HG03342 (cell line): ENCODE measurements around the gene MRGPRF.

Experiments
- ATAC-seq: cut with Tn5 transposase; IDR thresholded peaks from one replicate; pipeline ENCODE4 v1.9.1; 2021; ENCODE audit warnings: mild to moderate bottlenecking, moderate library complexity; ENCODE audit not compliant: unreplicated experiment

Gene MRGPRF, protein sequence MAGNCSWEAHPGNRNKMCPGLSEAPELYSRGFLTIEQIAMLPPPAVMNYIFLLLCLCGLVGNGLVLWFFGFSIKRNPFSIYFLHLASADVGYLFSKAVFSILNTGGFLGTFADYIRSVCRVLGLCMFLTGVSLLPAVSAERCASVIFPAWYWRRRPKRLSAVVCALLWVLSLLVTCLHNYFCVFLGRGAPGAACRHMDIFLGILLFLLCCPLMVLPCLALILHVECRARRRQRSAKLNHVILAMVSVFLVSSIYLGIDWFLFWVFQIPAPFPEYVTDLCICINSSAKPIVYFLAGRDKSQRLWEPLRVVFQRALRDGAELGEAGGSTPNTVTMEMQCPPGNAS

DNA sequence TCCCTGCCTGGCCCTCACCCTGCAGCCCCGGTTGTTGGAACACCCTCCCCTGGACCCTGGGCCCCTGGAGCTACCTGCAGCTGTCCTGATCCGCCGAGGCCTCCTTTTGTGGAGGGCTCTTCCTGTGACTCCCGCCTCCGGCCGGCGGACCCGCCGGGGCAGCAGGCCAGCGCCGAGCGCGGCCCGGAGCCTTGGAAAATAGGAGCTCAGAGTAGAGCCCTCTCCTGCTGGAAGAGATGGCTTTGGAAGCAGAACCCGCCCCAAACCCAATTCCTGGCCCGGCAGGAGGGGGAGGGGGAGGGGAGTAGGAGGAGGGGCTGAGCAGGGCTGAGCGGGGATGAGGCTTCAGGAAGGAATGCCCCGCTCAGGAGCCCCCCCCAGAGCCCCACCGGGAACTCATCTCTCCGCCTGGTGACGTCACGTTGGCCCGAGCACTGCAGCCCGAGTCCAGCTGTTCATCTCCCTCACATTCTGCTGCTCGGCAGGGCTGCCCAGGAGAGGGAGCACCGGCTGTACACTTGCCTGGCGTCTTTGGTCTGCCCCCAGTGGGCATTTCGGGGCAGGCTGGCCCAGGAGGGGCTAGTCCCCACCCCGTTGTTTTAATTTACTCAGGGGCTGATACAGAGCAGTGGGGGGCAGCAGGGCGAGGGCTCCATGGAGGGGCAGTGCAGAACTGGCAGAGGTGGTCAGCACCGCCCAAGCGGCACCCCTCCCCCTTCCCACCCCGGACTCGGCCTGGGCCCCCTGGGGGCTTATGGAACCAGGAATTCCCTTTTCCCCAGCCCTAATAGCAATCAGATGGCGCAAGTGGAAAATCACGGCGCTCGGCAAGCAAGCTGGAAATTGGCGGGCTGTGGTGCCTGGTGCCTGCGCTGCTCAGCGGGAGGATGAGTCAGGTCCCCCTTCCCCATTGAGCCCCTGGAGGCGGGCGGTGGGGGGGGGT is at the start of gene MRGPRF:
MRGPRF (minus strand) TSS at position 238 of the 943 bp plus-strand sequence. CDS start 3,345 bp downstream, outside the sequence.
- ATAC-seq = no peak

DNA sequence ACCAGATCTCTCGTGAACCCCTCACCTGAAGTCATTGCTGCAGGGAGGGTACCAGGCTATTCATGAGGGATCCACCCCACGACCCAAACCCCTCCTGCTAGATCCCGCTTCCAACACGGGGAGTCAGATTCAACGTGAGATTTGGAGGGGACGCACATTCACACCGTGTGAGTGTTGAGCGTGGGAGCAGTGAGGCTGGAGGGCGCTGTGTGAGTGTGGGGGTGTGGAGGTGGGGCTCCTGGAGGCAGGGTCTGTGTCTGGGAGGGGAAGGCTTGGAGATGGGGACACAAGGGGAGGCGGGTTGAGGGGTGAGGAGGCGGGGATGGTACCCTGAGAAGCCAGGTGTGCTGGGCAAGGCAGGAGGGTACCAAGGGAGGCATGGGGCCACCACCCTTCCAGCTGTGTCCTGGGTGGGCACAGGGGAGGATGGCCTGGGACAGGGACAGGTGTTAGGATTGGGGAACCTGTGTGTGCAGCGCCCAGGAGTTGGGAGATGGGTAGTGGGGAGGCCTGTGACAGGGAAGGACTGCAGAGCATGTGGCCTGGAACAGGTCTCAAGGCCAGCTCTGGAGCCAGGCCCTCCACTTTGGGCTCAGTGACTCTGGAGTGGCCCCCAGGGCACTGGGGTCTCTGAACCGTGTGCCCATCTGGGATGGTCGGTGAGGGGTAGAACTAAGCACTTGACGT is 49.3 kb upstream of the MRGPRF start:
- ATAC-seq = no peak

DNA sequence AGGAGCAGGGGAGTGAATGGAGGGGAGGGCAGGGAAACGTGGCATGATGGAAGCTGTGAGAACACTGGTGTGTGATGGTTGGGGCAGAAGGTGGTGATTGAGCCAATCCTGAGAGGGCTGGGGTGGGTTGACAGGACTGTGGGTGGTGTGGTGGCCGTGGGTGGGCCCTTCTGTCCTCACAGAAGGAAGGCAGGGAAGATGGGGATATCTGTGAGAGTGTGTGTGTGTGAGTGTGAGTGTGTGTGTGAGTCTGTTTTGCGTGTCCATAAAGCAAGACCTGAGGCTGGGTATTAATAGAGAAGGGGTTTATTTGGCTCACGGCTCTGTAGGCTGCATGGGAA is 48.6 kb upstream of the MRGPRF start:
- ATAC-seq = no peak

DNA sequence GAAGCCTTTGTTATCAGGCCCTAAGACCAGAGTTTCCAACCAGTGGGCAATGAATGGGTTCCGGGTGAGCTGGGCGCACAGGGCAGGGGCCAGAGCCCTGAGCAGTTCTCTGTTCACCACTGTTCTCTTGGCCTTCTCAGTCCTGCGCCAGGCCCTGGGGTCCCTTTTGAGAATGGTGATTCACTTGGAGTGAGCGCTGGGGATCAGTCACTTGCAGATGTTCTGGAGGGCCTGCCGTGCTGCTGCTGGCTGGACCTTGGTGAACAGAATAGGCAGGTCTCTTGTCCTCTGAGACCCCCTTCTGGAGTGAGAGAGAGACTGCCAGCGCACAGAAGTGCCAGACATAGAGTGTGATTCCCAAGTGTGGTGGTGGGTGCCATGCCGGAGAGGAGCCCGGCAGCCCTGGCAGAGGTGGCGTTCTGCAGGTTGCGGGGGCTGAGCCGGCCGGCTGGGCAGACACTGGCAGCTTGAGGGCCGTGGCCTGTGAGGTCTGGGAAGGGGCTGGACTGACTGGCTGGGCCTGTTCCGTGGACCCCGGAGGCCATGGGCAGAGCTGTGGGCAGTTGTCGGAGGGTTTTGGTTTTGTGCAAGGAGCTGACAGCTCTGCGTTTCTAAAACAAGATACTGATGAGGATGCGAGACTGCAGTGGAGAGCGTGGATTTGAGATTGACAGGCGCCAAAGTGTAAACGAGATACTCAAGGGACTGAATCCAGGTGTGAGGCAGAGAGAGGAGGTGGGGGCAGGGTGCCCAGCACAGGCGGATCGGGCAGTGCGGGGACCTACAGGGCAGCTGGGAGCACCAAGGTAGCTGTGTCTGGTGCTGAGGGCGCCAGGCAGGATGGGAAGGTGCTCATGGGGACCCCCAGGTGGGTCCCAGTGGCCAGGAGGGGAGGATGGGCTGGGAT is 48.0 kb upstream of the MRGPRF start:
- ATAC-seq = no peak

DNA sequence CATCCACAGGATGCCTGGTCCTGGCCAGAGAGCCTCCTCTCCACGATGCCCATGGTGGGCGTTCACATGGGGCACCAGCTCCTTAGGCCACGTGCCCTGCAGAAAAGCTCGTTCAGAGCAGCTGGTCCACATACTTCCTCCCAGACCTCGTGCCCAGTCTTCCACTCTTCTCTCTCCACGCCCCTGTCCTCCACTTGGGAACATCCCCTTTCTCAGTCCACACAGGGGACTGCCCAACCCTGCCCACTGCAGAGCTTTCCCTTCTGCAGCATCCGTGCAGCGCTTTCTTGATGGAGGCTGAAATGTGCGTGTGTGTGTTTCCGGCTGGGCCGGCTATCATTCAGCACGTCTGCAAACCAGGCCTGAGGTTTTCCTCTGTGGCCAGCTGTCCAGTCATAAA is 46.9 kb upstream of the MRGPRF start:
- ATAC-seq = no peak

DNA sequence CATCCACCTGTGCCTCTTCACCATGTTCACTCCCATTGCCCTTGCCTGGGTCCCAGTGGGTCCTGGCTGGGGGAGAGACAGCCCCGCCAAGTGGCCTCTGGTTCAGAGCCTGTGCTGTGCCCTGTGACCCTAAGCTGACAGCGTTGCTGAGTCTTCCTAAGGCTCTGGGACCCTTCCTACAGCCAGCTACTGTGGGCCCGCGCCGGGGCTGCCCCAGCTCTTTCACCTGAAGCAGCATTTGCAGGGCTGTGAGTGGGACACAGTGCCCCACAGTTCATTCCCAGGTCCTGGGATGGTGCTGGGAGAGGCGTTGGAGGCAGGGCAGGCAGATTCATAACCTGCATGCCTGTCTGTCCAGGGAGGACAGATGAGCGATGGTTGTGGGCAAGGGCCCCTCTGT is 46.4 kb upstream of the MRGPRF start:
- no peak for ATAC-seq

DNA sequence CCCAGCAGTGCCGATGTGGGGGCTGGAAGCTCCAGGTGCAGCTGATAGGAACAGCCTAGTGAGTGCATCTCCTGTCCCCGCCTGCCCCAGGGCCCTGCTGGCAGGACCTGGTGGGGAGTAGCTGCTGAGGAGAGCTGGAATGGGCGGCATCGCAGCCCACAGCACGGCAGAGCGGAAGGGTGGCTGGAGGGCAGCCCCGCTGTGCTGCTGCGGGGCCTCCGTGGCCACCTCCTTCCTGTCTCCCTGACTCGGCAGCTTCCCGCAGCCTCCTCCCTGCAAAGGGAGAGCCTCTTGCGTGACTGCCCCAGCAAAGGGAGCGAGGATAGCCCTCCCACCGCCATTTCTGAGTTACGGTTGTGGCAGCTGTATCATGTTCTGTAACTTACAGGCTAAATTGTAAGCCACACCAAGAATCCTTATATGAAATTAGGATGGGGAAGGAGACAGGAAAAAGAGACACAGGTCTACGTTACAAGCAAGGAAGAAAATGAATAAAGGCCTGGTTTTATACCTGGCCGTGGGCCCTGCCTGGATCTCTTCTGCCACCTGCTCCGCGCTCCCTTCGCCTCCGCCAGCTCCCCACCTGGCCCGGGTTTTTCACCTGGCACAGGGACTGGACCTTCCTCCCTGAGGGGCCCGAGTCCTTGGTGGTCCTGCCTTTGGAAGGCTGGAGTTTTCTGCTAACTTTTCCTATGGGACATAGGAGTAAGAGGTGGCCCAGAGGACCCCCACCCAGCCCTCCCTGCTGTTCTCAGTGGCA is 45.6 kb upstream of the MRGPRF start:
- ATAC-seq = no peak

DNA sequence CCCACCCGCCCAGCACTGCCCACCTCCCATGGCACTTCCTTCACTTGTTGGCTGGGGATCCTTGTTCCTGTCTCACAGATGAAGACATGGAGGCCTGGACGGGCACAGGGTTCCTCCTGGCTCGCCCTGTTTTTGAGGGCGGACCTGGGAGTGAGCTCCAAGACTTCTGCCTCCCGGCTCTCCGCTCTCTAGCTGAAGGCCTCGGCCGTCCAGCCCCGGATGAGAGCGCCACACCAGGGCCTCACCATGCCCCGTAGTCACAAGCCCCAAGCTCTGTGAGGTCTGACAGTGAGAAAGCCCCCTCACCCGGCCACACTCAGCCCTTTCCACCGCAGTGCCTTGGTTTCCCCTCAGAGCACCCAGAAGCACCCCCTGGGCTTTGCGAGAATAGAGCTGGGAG is 44.8 kb upstream of the MRGPRF start:
- no peak for ATAC-seq

DNA sequence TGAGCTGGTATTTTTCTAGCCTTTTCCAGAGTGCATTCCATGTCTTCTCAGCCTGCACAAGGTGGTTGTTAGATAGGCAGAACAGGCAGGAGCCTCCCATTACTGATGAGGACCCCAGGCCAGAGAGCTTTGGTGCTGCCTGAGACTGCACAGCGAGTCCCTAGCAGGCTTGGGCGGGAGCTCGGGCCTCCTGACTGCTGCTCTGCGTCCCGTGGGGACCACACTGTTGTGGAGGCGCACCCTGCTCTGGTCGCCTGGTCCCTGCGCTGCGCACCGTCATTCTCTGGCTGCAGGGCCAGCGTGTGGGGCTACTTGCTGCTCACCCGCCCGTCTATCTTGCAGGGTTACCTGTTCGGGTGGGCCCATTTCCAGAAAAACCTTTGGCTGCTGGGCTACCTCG is 44.2 kb upstream of the MRGPRF start:
- ATAC-seq = no peak

DNA sequence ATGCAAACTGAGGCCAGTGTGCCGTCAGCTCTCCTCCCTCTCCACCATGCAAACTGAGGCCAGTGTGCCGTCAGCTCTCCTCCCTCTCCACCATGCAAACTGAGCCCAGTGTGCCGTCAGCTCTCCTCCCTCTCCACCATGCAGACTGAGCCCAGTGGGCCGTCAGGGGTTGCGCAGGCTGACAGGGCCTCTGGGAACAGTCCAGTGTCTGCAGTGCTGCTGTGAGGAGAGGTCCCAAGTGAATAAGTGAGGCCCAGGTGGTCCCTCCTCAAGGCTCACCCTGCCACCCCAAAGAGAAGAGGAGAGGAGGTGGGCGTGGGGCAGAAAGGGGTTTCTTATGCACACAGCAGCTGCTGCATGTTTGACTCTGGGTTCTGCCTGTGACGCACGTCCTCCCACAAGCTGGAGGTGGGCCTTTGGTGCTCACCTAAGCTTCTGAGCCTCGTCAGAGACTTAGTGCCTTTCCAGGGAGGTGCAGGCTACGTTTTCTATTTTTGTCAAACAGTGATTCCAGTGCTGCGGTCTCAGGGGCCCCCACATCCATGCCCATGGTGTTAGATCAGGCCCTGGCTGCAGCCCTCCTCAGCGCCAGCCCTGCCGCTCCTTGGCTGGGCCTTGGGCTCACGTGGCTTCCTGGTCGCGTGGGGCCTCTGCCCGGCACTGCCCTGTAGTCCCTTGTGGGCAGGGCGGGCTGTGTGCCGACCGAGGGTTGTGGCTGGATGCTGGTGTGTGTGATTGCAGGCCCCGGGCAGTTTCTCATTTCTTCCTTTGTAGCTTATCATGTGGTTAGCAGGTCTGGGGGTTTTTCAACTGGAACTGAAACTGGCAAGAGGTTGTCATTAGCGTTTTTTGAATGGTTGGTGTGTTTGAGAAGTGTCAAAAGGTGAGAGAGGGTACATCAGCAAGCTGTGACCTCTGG is 42.8 kb upstream of the MRGPRF start:
- ATAC-seq = peak; percentile 64

DNA sequence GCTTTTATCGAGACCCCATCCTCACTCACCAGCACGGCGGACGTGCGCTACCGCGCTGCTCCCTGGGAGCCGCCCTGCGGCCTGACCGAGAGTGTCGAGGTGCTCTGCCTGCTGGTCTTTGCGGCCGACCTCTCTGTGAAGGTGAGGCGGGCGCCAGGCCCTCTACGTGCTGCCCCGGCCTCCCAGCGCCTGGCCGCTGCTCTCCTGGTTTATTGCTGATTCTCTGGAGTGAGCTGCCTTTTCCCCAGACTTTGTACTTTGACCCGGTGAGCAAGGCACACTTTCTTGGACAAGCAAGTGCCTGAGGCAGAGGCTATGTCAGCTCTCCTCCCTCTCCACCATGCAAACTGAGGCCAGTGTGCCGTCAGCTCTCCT is 42.2 kb upstream of the MRGPRF start:
- no peak for ATAC-seq

DNA sequence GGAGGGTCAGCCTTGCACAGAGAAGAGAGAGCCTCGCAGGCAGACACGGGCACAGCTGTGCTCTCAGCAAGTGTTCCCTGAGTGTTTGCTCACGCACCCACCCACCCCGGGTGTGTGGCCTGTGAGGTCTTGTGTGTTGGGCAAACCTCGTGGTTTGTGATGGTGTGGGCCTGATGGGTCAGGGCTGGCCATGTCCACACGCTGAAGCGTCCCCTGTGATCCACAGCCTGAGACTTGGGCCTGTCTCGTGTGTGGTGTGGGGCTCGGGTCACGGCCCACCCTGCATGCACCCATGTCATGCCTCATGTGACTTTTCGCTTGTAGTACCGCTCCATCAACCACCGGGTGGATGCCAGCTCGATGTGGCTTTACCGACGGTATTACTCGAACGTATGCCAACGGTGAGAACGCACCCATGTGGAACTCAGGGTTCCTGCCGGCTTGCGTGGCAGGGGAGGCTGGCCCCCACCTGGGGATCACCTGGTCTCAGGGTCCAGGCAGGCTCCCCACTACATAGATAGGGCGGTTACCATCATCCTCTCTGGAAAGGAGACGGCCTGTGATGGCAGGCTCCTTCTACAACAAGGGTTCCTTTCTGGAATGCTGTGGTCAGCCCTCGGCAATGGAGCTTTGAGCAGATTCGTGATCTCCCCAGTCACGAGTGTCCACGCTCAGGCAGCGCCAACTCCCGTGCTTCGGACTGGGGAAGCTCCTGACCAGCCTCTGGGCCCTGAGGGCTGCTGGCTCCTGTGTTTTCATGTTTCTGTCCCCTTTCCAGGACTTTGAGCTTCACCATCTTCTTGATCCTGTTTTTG is 41.6 kb upstream of the MRGPRF start:
- ATAC-seq = no peak

DNA sequence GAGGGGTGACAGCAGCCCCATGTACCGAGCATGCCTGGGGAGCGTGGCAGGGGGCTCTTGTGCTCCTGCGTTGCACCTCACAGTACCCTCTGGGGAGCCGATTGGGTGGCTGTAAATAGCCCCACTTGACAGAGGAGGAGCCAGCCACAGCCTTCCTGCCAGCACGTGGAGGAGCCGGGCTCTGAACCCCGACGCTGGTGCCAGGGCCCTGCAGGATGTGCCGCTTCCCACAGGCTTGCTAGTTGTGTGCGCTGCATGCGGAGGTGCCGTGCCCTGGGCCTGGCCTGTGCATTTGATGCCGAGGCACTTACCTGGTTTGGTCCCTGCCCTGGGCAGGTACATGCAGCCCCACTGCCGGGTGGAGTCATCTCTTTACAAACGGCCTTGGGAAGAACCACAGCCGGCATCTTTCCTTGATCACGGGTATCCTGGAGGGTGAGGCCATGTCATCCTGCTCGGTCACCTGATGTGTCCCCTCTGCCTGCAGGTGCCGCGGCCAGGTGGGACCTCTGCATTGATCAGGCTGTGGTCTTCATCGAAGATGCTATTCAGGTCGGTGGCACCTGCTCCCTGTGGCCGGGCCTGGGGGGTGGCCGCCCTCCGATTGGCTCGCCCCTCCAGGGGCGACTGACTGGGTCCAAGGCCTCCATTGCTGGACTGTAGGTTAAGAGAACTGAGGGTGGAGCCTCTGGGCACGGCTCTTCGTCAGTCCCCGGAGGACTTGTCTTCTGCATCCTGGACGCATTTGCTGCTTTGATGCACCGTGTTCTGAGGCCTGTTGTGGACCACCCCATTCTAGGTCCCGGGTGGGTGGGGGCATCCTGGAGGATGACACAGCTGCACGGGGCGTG is 40.7 kb upstream of the MRGPRF start:
- ATAC-seq = no peak

DNA sequence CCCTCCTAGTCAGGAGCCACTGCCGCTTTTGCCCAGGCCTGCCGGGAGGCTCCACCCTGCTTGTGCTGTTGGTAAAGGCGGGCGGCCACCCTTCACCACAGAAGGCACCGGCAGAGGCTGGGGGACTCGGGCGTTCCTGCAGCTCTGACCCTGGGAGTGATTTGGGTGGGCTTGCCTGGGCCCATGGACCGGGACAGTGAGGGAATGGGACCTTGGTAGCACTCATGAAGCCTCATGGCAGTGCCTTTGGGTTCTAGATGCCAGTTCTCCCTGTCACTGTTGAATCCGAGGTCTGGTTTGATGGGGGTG is 40.1 kb upstream of the MRGPRF start:
- no peak for ATAC-seq

DNA sequence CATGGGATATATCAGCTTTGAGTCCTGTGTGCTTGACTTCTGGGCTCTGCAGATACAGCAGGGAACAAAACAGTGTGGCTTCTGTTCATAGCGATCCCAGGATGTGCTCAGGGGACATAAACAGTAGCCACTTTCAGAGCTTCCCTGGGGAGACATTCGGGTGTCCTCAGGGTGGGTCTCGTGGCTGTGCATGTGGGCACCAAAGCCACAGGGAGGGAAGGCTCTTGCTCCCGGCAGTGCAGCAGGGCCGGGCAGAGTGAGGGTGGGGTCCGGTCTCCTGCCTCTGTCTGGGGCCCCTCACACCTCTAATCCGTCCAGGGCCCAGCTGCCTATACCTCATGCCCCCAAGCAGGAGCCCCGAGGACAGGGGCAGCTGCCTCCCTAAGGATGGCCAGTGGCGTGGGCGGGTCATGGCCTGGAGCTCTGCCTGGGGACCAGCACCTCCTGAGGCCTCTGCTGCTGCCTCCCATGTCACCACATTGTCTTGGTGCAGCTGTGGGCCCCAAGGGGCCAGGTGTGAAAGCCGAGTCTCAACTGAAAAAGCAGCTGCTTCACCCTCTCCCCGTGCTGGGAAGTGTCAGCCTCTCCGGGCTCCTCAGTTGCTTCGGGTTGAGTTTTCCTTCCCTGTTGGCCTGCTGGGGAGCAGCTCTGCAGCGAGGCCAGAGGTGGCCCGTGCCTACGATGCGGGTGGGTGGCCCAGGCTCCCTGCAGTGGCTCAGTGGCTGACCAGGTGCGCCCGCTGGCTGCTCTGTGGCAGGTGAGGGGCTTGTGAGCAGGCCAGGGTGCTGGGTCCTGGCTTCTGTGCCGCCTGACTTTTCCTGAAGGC is 39.5 kb upstream of the MRGPRF start:
- no peak for ATAC-seq
